Peyer's patch (tissue), 4 donors: Measurements from ENCODE around the gene SYTL5.

Source experiments
- CTCF ChIP-seq, 6 experiments: fragments of 450-650 bp in 4 of 6; fragments of 200-600 bp in 2 of 6; sonication (generic) in 1 of 6; IDR thresholded peaks; one replicate each; pipeline ENCODE4 v1.5.1; 2017 to 2019; ENCODE audit warnings: antibody characterized with exemption in 6 of 6, mild to moderate bottlenecking in 3 of 6, moderate library complexity in 1 of 6
- POLR2A ChIP-seq, 2 donors: fragments of 450-650 bp; IDR thresholded peaks; one replicate each; pipeline ENCODE4 v1.5.1; 2017; ENCODE audit warnings: antibody characterized with exemption in 2 of 2, mild to moderate bottlenecking in 2 of 2, moderate library complexity in 2 of 2

GRCh38 chrX:38060331-38060878 is 54.1 kb downstream of the SYTL5 start:
- TF ChIP-seq CTCF (IDR thresholded peaks at IDR 0.05), result no peak
- TF ChIP-seq POLR2A (IDR thresholded peaks at IDR 0.05), result no peak
